ENCODE measurements around the gene ABCA2.
"Not testable (repeated sequence)": the region's sequence is repeated elsewhere in the genome, so short reads cannot be mapped to it uniquely, and the experiment has no call there.

Gene ABCA2

GRCh38 chr9:137014166-137014565, 13.9 kb downstream of the ABCA2 start:
- no peak for DNase-seq (ENCODE audit: low read depth)

GRCh38 chr9:137013571-137013940, 14.5 kb downstream of the ABCA2 start:
- no peak for DNase-seq (ENCODE audit: low read depth)

GRCh38 chr9:137012694-137013570, 15.1 kb downstream of the ABCA2 start:
- no peak for DNase-seq (ENCODE audit: low read depth)

- DNase-seq (ENCODE audit: low read depth) = no peak
Measured at GRCh38 chr9:137011907-137012675, 15.9 kb downstream of the ABCA2 start.

- DNase-seq (ENCODE audit: low read depth) = no peak
Measured at GRCh38 chr9:137011156-137011555, 16.9 kb downstream of the ABCA2 start.

- no peak for DNase-seq (ENCODE audit: low read depth)
Measured at GRCh38 chr9:137009938-137010732, 17.9 kb downstream of the ABCA2 start.

- DNase-seq (ENCODE audit: low read depth) = no peak
Measured at GRCh38 chr9:137009217-137009616, 18.8 kb downstream of the ABCA2 start.

GRCh38 chr9:137008312-137008711, 19.7 kb downstream of the ABCA2 start:
- no peak for DNase-seq (ENCODE audit: low read depth)

- no peak for DNase-seq (ENCODE audit: low read depth)
Measured at GRCh38 chr9:137007816-137008270, 20.2 kb downstream of the ABCA2 start.

GRCh38 chr9:137007108-137007815, 20.8 kb downstream of the ABCA2 start:
- DNase-seq (ENCODE audit: low read depth) = no peak

GRCh38 chr9:137006116-137007003, 21.7 kb downstream of the ABCA2 start:
- DNase-seq (ENCODE audit: low read depth) = no peak

- DNase-seq (ENCODE audit: low read depth) = not testable (repeated sequence)
Measured at GRCh38 chr9:137004285-137004684, 23.8 kb downstream of the ABCA2 start.

GRCh38 chr9:137002646-137003041, 25.4 kb downstream of the ABCA2 start:
- DNase-seq (ENCODE audit: low read depth) = no peak

GRCh38 chr9:137001857-137002645, 26.0 kb downstream of the ABCA2 start:
- no peak for DNase-seq (ENCODE audit: low read depth)

- DNase-seq (ENCODE audit: low read depth) = no peak
Measured at GRCh38 chr9:137000177-137000930, 27.7 kb downstream of the ABCA2 start.

- DNase-seq (ENCODE audit: low read depth) = no peak
Measured at GRCh38 chr9:136997830-136998234, 30.2 kb downstream of the ABCA2 start.

- no peak for DNase-seq (ENCODE audit: low read depth)
Measured at GRCh38 chr9:136997371-136997770, 30.7 kb downstream of the ABCA2 start.

- DNase-seq (ENCODE audit: low read depth) = peak; percentile 40
Measured at GRCh38 chr9:136996361-136997292, 31.4 kb downstream of the ABCA2 start, which contains the start of gene CLIC3. TSS of gene CLIC3 (minus strand) at chr9:136996568. CDS start at chr9:136996543, 25 bp downstream.

Measured in activated T-cell treated with anti-CD3 and anti-CD28 coated beads for 1 hour (primary cell).